ENCODE results near the gene STARD3NL. TPM values are rescaled to one million over a fixed set of nuclear protein-coding genes. Genes with fewer than 3 reads are reported as not detected.

Gene STARD3NL, protein sequence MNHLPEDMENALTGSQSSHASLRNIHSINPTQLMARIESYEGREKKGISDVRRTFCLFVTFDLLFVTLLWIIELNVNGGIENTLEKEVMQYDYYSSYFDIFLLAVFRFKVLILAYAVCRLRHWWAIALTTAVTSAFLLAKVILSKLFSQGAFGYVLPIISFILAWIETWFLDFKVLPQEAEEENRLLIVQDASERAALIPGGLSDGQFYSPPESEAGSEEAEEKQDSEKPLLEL
- total RNA-seq: 10 to 100 TPM; 48.6 to 58.3 TPM
- 79.5 TPM for polyA plus RNA-seq (2013, experiment 1 of 2)
- polyA plus RNA-seq (2013, experiment 2 of 2): 75.1 TPM
- long read RNA-seq, experiment 1, transcript STARD3NL-202 (10 exons, 1,365 nt): minor isoform, 6 of 34 reads
- long read RNA-seq, experiment 1, transcript STARD3NL-201 (9 exons, 1,728 nt): major isoform, 8 of 34 reads
- long read RNA-seq, experiment 1, partial matches to known transcripts: 8 of 34 reads
- long read RNA-seq, experiment 1, other reads (novel, unspliced or antisense): 11 of 34 reads
- long read RNA-seq, experiment 2, transcript STARD3NL-201 (9 exons, 1,728 nt): major isoform, 52 of 73 reads
- long read RNA-seq, experiment 2, transcript STARD3NL-202 (10 exons, 1,365 nt): minor isoform, 12 of 73 reads
- long read RNA-seq, experiment 2, partial matches to known transcripts: 3 of 73 reads
- long read RNA-seq, experiment 2, other reads (novel, unspliced or antisense): 5 of 73 reads
- long read RNA-seq, experiment 3, transcript STARD3NL-202 (10 exons, 1,365 nt): minor isoform, 13 of 222 reads
- long read RNA-seq, experiment 3, transcript STARD3NL-204 (8 exons, 1,341 nt): minor isoform, 13 of 222 reads
- long read RNA-seq, experiment 3, transcript STARD3NL-201 (9 exons, 1,728 nt): major isoform, 175 of 222 reads
- long read RNA-seq, experiment 3, partial matches to known transcripts: 8 of 222 reads
- long read RNA-seq, experiment 3, other reads (novel, unspliced or antisense): 11 of 222 reads
- long read RNA-seq, experiment 4, transcript STARD3NL-204 (8 exons, 1,341 nt): minor isoform, 7 of 161 reads
- long read RNA-seq, experiment 4, transcript STARD3NL-202 (10 exons, 1,365 nt): minor isoform, 36 of 161 reads
- long read RNA-seq, experiment 4, transcript STARD3NL-201 (9 exons, 1,728 nt): major isoform, 105 of 161 reads
- long read RNA-seq, experiment 4, partial matches to known transcripts: 7 of 161 reads
- long read RNA-seq, experiment 4, other reads (novel, unspliced or antisense): 6 of 161 reads

DNA sequence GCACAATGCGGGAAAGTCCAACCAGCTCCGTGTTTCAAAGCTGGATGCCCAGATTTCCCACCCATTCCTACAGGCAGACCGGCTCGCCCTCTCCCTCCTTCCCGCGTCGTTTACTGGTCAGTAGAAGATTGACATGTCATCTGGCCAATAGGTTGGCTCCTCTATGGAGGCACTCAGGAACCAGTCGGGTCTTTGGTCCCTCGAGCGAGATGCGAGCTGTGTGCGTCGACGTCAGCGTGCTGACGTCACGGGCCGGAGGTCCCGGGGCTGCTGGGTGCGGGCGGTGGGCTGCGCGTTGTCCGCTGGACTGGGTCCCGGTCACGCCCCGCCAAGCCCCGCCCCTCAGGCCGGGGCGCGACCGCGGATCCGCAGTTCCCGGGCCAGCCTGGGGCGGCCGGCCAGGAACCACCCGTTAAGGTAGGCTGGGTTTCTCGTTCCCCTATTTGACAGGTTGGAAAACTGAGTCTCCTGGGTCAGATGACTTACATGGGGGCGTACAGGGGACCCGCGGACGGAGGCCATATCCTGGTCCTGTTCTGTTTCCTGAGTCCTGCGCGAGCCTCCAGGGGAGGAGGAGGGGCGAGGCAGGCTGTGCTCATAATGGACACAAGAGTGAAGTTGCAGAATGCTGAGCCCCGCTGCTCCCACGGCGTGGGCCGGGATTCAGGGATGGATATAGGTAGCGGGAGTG lies at the start of gene STARD3NL:
Gene STARD3NL, plus strand, starts transcription at position 242 of the 691 bp plus-strand sequence. CDS start 29,260 bp downstream, outside the sequence.
- Mint-ChIP-seq H3K4me1 (peaks cover 22% of the 10 kb centered on the region), H3K27me3 (ENCODE audit: insufficient read depth) (peaks cover 13% of the 10 kb centered on the region), H3K9me3 (no peaks in the 10 kb centered on the region), H3K36me3 (ENCODE audit: low read depth) (no peaks in the 10 kb centered on the region), H3K4me3 (peak within 1 kb of the TSS; percentile 96), H3K27ac (peak within 1 kb of the TSS; percentile 97)
- 0% methylated on average over 11 to 51 of the region's 51 CpGs for WGBS, 2 experiments (ENCODE audit: insufficient coverage in 1 of 2, insufficient read length in 1 of 2)
- peak; percentile 99 for DNase-seq
- H3K9me3 ChIP-seq (ENCODE audit: control insufficient read depth, low read length): no peaks in the 10 kb centered on the region
- H3K4me3 ChIP-seq (ENCODE audit: low read length): peak within 1 kb of the TSS; percentile 98
- peaks cover 9% of the 10 kb centered on the region for H3K4me1 ChIP-seq (ENCODE audit: control insufficient read depth, insufficient read depth, low read length)
- peak within 1 kb of the TSS; percentile 66 for H3K9ac ChIP-seq (ENCODE audit: extremely low read depth, low read length, poor library complexity, severe bottlenecking)
- no peaks in the 10 kb centered on the region for H3K27me3 ChIP-seq (ENCODE audit: control insufficient read depth, insufficient read depth, low read length, poor library complexity, severe bottlenecking)
- H3K36me3 ChIP-seq (ENCODE audit: control insufficient read depth, insufficient read depth, low read length): no peaks in the 10 kb centered on the region
- peak within 1 kb of the TSS; percentile 88 for H3K27ac ChIP-seq (ENCODE audit: low read depth, low read length)
- TF ChIP-seq, protein P1, sequence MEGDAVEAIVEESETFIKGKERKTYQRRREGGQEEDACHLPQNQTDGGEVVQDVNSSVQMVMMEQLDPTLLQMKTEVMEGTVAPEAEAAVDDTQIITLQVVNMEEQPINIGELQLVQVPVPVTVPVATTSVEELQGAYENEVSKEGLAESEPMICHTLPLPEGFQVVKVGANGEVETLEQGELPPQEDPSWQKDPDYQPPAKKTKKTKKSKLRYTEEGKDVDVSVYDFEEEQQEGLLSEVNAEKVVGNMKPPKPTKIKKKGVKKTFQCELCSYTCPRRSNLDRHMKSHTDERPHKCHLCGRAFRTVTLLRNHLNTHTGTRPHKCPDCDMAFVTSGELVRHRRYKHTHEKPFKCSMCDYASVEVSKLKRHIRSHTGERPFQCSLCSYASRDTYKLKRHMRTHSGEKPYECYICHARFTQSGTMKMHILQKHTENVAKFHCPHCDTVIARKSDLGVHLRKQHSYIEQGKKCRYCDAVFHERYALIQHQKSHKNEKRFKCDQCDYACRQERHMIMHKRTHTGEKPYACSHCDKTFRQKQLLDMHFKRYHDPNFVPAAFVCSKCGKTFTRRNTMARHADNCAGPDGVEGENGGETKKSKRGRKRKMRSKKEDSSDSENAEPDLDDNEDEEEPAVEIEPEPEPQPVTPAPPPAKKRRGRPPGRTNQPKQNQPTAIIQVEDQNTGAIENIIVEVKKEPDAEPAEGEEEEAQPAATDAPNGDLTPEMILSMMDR (conservative IDR thresholded peaks at IDR 0.05): peak; percentile 40

DNA sequence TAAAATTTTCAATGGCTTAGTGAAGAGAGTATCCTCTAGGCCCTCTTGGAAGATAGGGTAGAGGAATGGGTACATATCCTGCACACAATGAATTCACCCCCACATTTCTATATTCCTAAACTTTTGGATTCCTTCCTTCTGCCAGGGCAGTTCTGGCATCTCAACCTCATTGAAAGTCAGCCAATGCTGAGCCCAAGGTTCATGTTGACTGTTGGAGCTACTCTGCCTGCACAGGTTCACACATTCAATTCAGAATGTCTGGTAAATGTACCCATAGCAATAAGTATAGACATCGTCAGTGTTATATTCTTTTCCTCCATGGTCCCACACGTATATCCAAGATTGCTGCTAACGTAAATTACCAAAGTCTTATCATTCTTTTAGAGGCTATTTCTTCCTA lies 48.9 kb upstream of the STARD3NL start:
- Histone ChIP-seq H3K4me3 (ENCODE audit: low read length) (no peak overlapping the region), H3K36me3 (ENCODE audit: control insufficient read depth, insufficient read depth, low read length) (no peaks in the 10 kb centered on the region), H3K27ac (ENCODE audit: low read depth, low read length) (no peak overlapping the region), H3K27me3 (ENCODE audit: control insufficient read depth, insufficient read depth, low read length, poor library complexity, severe bottlenecking) (no peaks in the 10 kb centered on the region), H3K4me1 (ENCODE audit: control insufficient read depth, insufficient read depth, low read length) (no peaks in the 10 kb centered on the region), H3K9me3 (ENCODE audit: control insufficient read depth, low read length) (no peaks in the 10 kb centered on the region), H3K9ac (ENCODE audit: extremely low read depth, low read length, poor library complexity, severe bottlenecking) (no peak overlapping the region)
- TF ChIP-seq, protein P1 (conservative IDR thresholded peaks at IDR 0.05): no peak
- Mint-ChIP-seq H3K27ac (no peak overlapping the region), H3K9me3 (no peaks in the 10 kb centered on the region), H3K36me3 (ENCODE audit: low read depth) (no peaks in the 10 kb centered on the region), H3K4me3 (no peak overlapping the region), H3K27me3 (ENCODE audit: insufficient read depth) (no peaks in the 10 kb centered on the region), H3K4me1 (peaks cover 6% of the 10 kb centered on the region)
- WGBS, 2 experiments (ENCODE audit: insufficient coverage in 1 of 2, insufficient read length in 1 of 2): 88 to 90% methylated on average over 2 to 3 of the region's 3 CpGs
- no peak for DNase-seq
